Measurements from ENCODE around the gene LYST.

DNA sequence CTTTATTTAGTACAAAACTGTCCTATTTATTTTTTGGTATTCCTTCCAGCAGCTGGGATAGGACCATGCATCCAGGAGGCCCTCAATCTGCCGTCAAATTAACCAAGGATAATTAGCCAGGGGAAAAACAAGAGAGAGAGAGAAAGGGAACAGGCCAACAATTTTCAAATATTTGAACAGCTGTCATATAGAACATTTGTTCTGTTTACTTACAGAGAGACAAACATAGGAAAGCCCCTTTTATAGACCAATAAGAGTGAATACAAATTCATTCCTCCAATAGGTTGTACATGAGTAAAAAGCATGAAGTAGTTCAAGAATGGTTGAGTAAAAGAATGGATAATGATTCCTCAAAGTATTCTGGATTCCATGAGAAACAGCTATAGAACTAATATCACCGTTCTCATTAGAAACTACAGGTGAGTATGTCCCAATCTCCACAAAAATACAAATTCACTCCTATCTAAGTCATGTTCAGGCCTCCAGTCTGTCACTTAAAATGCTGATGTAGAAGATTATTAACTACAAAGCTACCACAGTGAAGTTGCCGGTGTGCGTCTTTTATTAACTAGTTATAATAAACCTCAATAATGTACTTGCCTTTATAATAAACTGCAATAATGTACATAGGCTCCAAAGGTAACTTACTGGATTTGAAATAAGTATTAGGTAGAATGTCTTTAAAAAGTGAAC, 152.4 kb downstream of the LYST start:
- no peak for TF ChIP-seq CTCF (conservative IDR thresholded peaks at IDR 0.05; ENCODE audit: low read depth, low read length)
- no peak for TF ChIP-seq EZH2 (IDR thresholded peaks at IDR 0.05; ENCODE audit: low read length, unreplicated experiment)
